HEK293 (cell line): ENCODE results near the gene CCND3.

Source experiments
- CTCF ChIA-PET: fragments of 350-600 bp; formaldehyde crosslinking; extraction: SDS; loops from one replicate; lab custom pipeline; 2021; ENCODE audit warnings: antibody characterized with exemption; lab: Yijun Ruan, JAX
- POLR2A ChIA-PET: fragments of 300-600 bp; formaldehyde crosslinking; extraction: SDS; loops from one replicate; lab custom pipeline; 2020; ENCODE audit warnings: antibody characterized with exemption, inconsistent platforms; lab: Yijun Ruan, JAX
- H3K27ac ChIP-seq: fragments of 200-500 bp; sonication (Bioruptor generic); 2 replicates; pipeline ENCODE4 v1.5.1; 2014; ENCODE audit warnings: low read depth, low read length, control low read depth, inconsistent platforms; ENCODE audit errors: extremely low read depth
- H3K36me3 ChIP-seq, 2 experiments: fragments of 200-500 bp in 1 of 2; sonication (Bioruptor generic) in 1 of 2; 1 replicate in 1 of 2; 2 replicates in 1 of 2; pipeline ENCODE4 v1.5.1; 2014 to 2017; ENCODE audit warnings: inconsistent platforms in 2 of 2, low read length in 2 of 2; ENCODE audit not compliant: control insufficient read depth in 2 of 2, insufficient read depth in 1 of 2
- H3K4me1 ChIP-seq: fragments of 200-500 bp; sonication (Bioruptor generic); 2 replicates; pipeline ENCODE4 v1.5.1; 2014; ENCODE audit warnings: mild to moderate bottlenecking, low read length, inconsistent platforms; ENCODE audit not compliant: control insufficient read depth, insufficient read depth
- H3K4me3 ChIP-seq: 2 replicates; pipeline ENCODE4 v1.5.1; 2011; ENCODE audit warnings: low read depth, mild to moderate bottlenecking, control low read depth, low read length, moderate library complexity
- H3K9me3 ChIP-seq: fragments of 200-500 bp; sonication (Bioruptor generic); 2 replicates; pipeline ENCODE4 v1.5.1; 2014; ENCODE audit warnings: low read depth, low read length, inconsistent platforms; ENCODE audit not compliant: control insufficient read depth, insufficient read depth
- HOXD13 ChIP-seq: sonication (generic); formaldehyde crosslinking; IDR thresholded peaks from 2 replicates; pipeline ENCODE4 v1.8.0; 2022; ENCODE audit warnings: missing genetic modification reagents, borderline replicate concordance
- MYNN ChIP-seq: fragments of 450-650 bp; formaldehyde crosslinking; IDR thresholded peaks from 2 replicates; pipeline ENCODE4 v1.5.1; 2016; ENCODE audit warnings: missing biosample characterization, missing genetic modification characterization, borderline replicate concordance
- PBX3 ChIP-seq: sonication (generic); formaldehyde crosslinking; IDR thresholded peaks from 2 replicates; pipeline ENCODE4 v1.8.1; 2022; ENCODE audit warnings: mild to moderate bottlenecking, moderate library complexity, missing genetic modification reagents
- PRDM10 ChIP-seq: fragments of 450-650 bp; formaldehyde crosslinking; IDR thresholded peaks from 2 replicates; pipeline ENCODE4 v1.5.1; 2016; ENCODE audit warnings: missing biosample characterization, missing genetic modification characterization
- SETDB1 ChIP-seq: IDR thresholded peaks from one replicate; pipeline ENCODE4 v1.6.1; 2017; ENCODE audit warnings: mild to moderate bottlenecking, low read length, moderate library complexity, mixed read lengths; ENCODE audit not compliant: insufficient read length
- ZBTB17 ChIP-seq: fragments of 450-650 bp; formaldehyde crosslinking; IDR thresholded peaks from 2 replicates; pipeline ENCODE4 v1.5.1; 2016; ENCODE audit warnings: missing biosample characterization, missing genetic modification characterization
- ZBTB6 ChIP-seq: fragments of 450-650 bp; formaldehyde crosslinking; IDR thresholded peaks from 2 replicates; pipeline ENCODE4 v1.5.1; 2017; ENCODE audit warnings: missing biosample characterization, missing genetic modification characterization
- ZFP37 ChIP-seq: fragments of 450-650 bp; formaldehyde crosslinking; IDR thresholded peaks from 2 replicates; pipeline ENCODE4 v1.5.1; 2016; ENCODE audit warnings: missing biosample characterization, missing genetic modification characterization
- ZFP41 ChIP-seq: fragments of 450-650 bp; formaldehyde crosslinking; IDR thresholded peaks from 2 replicates; pipeline ENCODE4 v1.5.1; 2016; ENCODE audit warnings: missing biosample characterization, missing genetic modification characterization, borderline replicate concordance
- ZNF148 ChIP-seq: fragments of 450-650 bp; formaldehyde crosslinking; IDR thresholded peaks from 2 replicates; pipeline ENCODE4 v1.5.0; 2017; ENCODE audit warnings: missing biosample characterization, missing genetic modification characterization, borderline replicate concordance
- ZNF214 ChIP-seq: fragments of 450-650 bp; formaldehyde crosslinking; IDR thresholded peaks from 2 replicates; pipeline ENCODE4 v1.5.1; 2017; ENCODE audit warnings: missing biosample characterization, mild to moderate bottlenecking, missing genetic modification characterization, borderline replicate concordance
- ZNF248 ChIP-seq: fragments of 450-650 bp; formaldehyde crosslinking; IDR thresholded peaks from 2 replicates; pipeline ENCODE4 v1.5.1; 2017; ENCODE audit warnings: missing biosample characterization, missing genetic modification characterization
- ZNF280C ChIP-seq: fragments of 450-650 bp; formaldehyde crosslinking; IDR thresholded peaks from 2 replicates; pipeline ENCODE4 v1.5.1; 2016; ENCODE audit warnings: missing biosample characterization, missing genetic modification characterization
- ZNF341 ChIP-seq: fragments of 450-650 bp; formaldehyde crosslinking; IDR thresholded peaks from 2 replicates; pipeline ENCODE4; 2016; ENCODE audit warnings: low read depth, missing biosample characterization, missing genetic modification characterization
- ZNF580 ChIP-seq: fragments of 450-650 bp; formaldehyde crosslinking; IDR thresholded peaks from 2 replicates; pipeline ENCODE4 v1.5.1; 2016; ENCODE audit warnings: missing biosample characterization, missing genetic modification characterization
- ZNF660 ChIP-seq: fragments of 450-650 bp; IDR thresholded peaks from 2 replicates; pipeline ENCODE4 v1.5.1; 2018; ENCODE audit warnings: missing biosample characterization, mild to moderate bottlenecking, missing genetic modification characterization

The CCND3 gene

GRCh38 chr6:41921712-41921998 is 20.0 kb downstream of the CCND3 start (continued):
- TF ChIP-seq ZNF148 (tag by site-specific recombination) (no peak), ZFP37 (tag by site-specific recombination) (0 out of 2 replicates have a peak, but pooled peaks have one; percentile 0), PRDM10 (tag by site-specific recombination) (peak; percentile 8; the same call in 1 of the 2 replicates)

- H3K4me1 ChIP-seq: peaks cover 9% of the 10 kb centered on the region
- CTCF ChIA-PET: interaction anchor here (0.6 to 11.2 kb wide), 68 partner anchors 8 to 1458 kb away, joined by 3 to 160 read pairs (median 4); partner anchors contain the start of genes CCND3, TAF8, TFEB and TOMM6
- peak within 1 kb of the TSS; percentile 88 for H3K4me3 ChIP-seq
- peaks cover 30 to 42% of the 10 kb centered on the region in 2 experiments; a peak in 2 of 3 replicates for H3K36me3 ChIP-seq
- H3K27ac ChIP-seq: peak within 1 kb of the TSS; percentile 80
- H3K9me3 ChIP-seq: no peaks in the 10 kb centered on the region
- POLR2A ChIA-PET: interaction anchor here (0.9 to 2.5 kb wide), 22 partner anchors 9 to 1063 kb away, joined by 3 to 34 read pairs (median 5); partner anchors contain the start of genes CCND3, PPP2R5D, RPL7L1 and TAF8
- TF ChIP-seq ZNF248 (tag by site-specific recombination): no peak
- no peak for TF ChIP-seq ZBTB6 (tag by site-specific recombination)
- TF ChIP-seq ZNF580: no peak; the same call in 1 of the 2 replicates
- TF ChIP-seq ZBTB17 (tag by site-specific recombination): peak; percentile 76; the same call in 1 of the 2 replicates
- TF ChIP-seq ZFP41 (tag by site-specific recombination): no peak
- TF ChIP-seq MYNN (tag by site-specific recombination): no peak
- TF ChIP-seq ZNF660: peak; percentile 59; the same call in 1 of the 2 replicates
- TF ChIP-seq ZNF280C (tag by site-specific recombination): no peak
- 0 out of 2 replicates have a peak, but pooled peaks have one; percentile 46 for TF ChIP-seq ZFP37 (tag by site-specific recombination)
- peak; percentile 33; the same call in 1 of the 2 replicates for TF ChIP-seq ZNF341 (tag by site-specific recombination)
- TF ChIP-seq PBX3 (CRISPR knock-in tag): peak; percentile 30; the same call in 1 of the 2 replicates
- no peak for TF ChIP-seq HOXD13 (CRISPR knock-in tag)
- TF ChIP-seq ZNF214: no peak
- TF ChIP-seq SETDB1: no peak
Measured at GRCh38 chr6:41920921-41921711, 20.5 kb downstream of the CCND3 start, which contains the start of the genes BYSL and MED20. TSS of gene BYSL (plus strand) at chr6:41921499. CDS start at chr6:41921563, 64 bp downstream. TSS of gene MED20 (minus strand) at chr6:41921139. CDS start at chr6:41921018, 121 bp downstream.
